ENCODE measurements around the gene PAQR3. TPM values are rescaled to one million over a fixed set of nuclear protein-coding genes. Genes with fewer than 3 reads are reported as not detected.

Gene PAQR3
- total RNA-seq, 2 experiments from 2014 or later: 29.5 to 30.7 TPM

GRCh38 chr4:78864405-78865024 is 74.7 kb downstream of the PAQR3 start:
- H3K9me3 Mint-ChIP-seq: no peaks in the 10 kb centered on the region
- H3K27ac ChIP-seq (ENCODE audit: low read depth in 1 of 2, low read length in 2 of 2): no peak overlapping the region
- no peak overlapping the region for H3K4me3 Mint-ChIP-seq
- intact Hi-C loops (cut with DNase I, micrococcal nuclease): loop anchor here (1.0 to 10.0 kb wide), 10 partner anchors 87 to 1480 kb away; partner anchors contain the start of gene BMP2K (in 2 of the 2)
- DNase-seq: peak in 5 of 14 experiments; percentile 2 to 79 (median 67)
- H3K27me3 ChIP-seq (ENCODE audit: control insufficient read depth in 1 of 2, insufficient read depth in 2 of 2, low read length in 2 of 2): no peaks in the 10 kb centered on the region
- peaks cover 5% of the 10 kb centered on the region for H3K4me1 Mint-ChIP-seq (ENCODE audit: low read depth)
- no peaks in the 10 kb centered on the region for H3K4me1 ChIP-seq (ENCODE audit: insufficient read depth, low read length)
- H3K36me3 ChIP-seq (ENCODE audit: insufficient read depth, low read length): no peaks in the 10 kb centered on the region
- no peaks in the 10 kb centered on the region for H3K9me3 ChIP-seq (ENCODE audit: control insufficient read depth in 1 of 2, insufficient read depth in 1 of 2, low read length in 2 of 2)
- ATAC-seq (ENCODE audit: poor library complexity): peak; percentile 55
- peak; percentile 88 for TF ChIP-seq CTCF (IDR thresholded peaks at IDR 0.05)
- no peak overlapping the region for H3K27ac Mint-ChIP-seq
- ChIA-PET POLR2A (interaction anchor here (0.6 to 0.7 kb wide), 2 partner anchors 59 to 427 kb away, joined by 3 to 5 read pairs; no protein-coding TSS in a partner anchor), CTCF (interaction anchor here (0.7 to 0.8 kb wide), 2 partner anchors 23 to 87 kb away, joined by 3 read pairs; no protein-coding TSS in a partner anchor)
- H3K36me3 Mint-ChIP-seq (ENCODE audit: low read depth): peaks cover 23% of the 10 kb centered on the region
- no peaks in the 10 kb centered on the region for H3K27me3 Mint-ChIP-seq
- no peak overlapping the region for H3K4me3 ChIP-seq (ENCODE audit: low read length)

- Histone ChIP-seq H3K4me3 (ENCODE audit: low read length) (no peak overlapping the region), H3K27me3 (ENCODE audit: control insufficient read depth in 1 of 2, insufficient read depth in 2 of 2, low read length in 2 of 2) (no peaks in the 10 kb centered on the region), H3K36me3 (ENCODE audit: insufficient read depth, low read length) (no peaks in the 10 kb centered on the region), H3K4me1 (ENCODE audit: insufficient read depth, low read length) (no peaks in the 10 kb centered on the region), H3K9me3 (ENCODE audit: control insufficient read depth in 1 of 2, insufficient read depth in 1 of 2, low read length in 2 of 2) (no peaks in the 10 kb centered on the region), H3K27ac (ENCODE audit: low read depth in 1 of 2, low read length in 2 of 2) (no peak overlapping the region)
- intact Hi-C loops (cut with DNase I, micrococcal nuclease): loop anchor here (1.0 to 10.0 kb wide), 10 partner anchors 87 to 1479 kb away; partner anchors contain the start of gene BMP2K (in 1 of the 2)
- Mint-ChIP-seq H3K27me3 (no peaks in the 10 kb centered on the region), H3K9me3 (no peaks in the 10 kb centered on the region), H3K4me3 (no peak overlapping the region), H3K27ac (no peak overlapping the region), H3K4me1 (ENCODE audit: low read depth) (peaks cover 5% of the 10 kb centered on the region), H3K36me3 (ENCODE audit: low read depth) (peaks cover 20% of the 10 kb centered on the region)
- ATAC-seq (ENCODE audit: poor library complexity) (no peak), DNase-seq (no peak)
- ChIA-PET CTCF (interaction anchor here (0.7 to 0.8 kb wide), 2 partner anchors 22 to 86 kb away, joined by 3 read pairs; no protein-coding TSS in a partner anchor), POLR2A (interaction anchor here (0.6 to 0.7 kb wide), 2 partner anchors 58 to 427 kb away, joined by 3 to 5 read pairs; no protein-coding TSS in a partner anchor)
- no peak for TF ChIP-seq CTCF (IDR thresholded peaks at IDR 0.05)
Observed at GRCh38 chr4:78863991-78864390, 75.2 kb downstream of the PAQR3 start.

- ChIA-PET POLR2A (no interaction called here), CTCF (no interaction called here)
- no peak overlapping the region for H3K27ac Mint-ChIP-seq
- H3K4me1 ChIP-seq (ENCODE audit: insufficient read depth, low read length): no peaks in the 10 kb centered on the region
- intact Hi-C loops (cut with DNase I, micrococcal nuclease): loop anchor here (5.0 to 10.0 kb wide), 3 partner anchors 86 to 1479 kb away; partner anchors contain the start of gene BMP2K (in 1 of the 2)
- no peak overlapping the region for H3K4me3 ChIP-seq (ENCODE audit: low read length)
- DNase-seq (no peak), ATAC-seq (ENCODE audit: poor library complexity) (no peak)
- H3K4me1 Mint-ChIP-seq (ENCODE audit: low read depth): peaks cover 5% of the 10 kb centered on the region
- no peak overlapping the region for H3K4me3 Mint-ChIP-seq
- H3K9me3 Mint-ChIP-seq: no peaks in the 10 kb centered on the region
- H3K27me3 Mint-ChIP-seq: no peaks in the 10 kb centered on the region
- no peak for TF ChIP-seq CTCF (IDR thresholded peaks at IDR 0.05)
- no peaks in the 10 kb centered on the region for H3K36me3 ChIP-seq (ENCODE audit: insufficient read depth, low read length)
- H3K27me3 ChIP-seq (ENCODE audit: control insufficient read depth in 1 of 2, insufficient read depth in 2 of 2, low read length in 2 of 2): no peaks in the 10 kb centered on the region
- H3K9me3 ChIP-seq (ENCODE audit: control insufficient read depth in 1 of 2, insufficient read depth in 1 of 2, low read length in 2 of 2): no peaks in the 10 kb centered on the region
- peaks cover 14% of the 10 kb centered on the region for H3K36me3 Mint-ChIP-seq (ENCODE audit: low read depth)
- H3K27ac ChIP-seq (ENCODE audit: low read depth in 1 of 2, low read length in 2 of 2): no peak overlapping the region
Observed at GRCh38 chr4:78863254-78863869, 75.9 kb downstream of the PAQR3 start.
